Activated naive CD4-positive, alpha-beta T cell treated with anti-CD3 and anti-CD28 coated beads, Interleukin-2, amount 10 ng/mL, durations not matched to agents 5 hours and 36 hours (primary cell): Measurements from ENCODE around the gene PBX3. TPM values are rescaled to one million over a fixed set of nuclear protein-coding genes. Genes with fewer than 3 reads are reported as not detected.

Experiments
- total RNA-seq, 2 experiments: library from RNA; stranded (reverse); gene quantifications; one replicate each; pipeline ENCODE4 v1.2.3, GENCODE V29; 2021

PBX3 gene
- total RNA-seq: 10 to 100 TPM; 17.3 to 18.0 TPM

GRCh38 chr9:125747053-125747764 lies at the start of gene PBX3:
Gene PBX3, plus strand, starts transcription at chr9:125747373.

DNA sequence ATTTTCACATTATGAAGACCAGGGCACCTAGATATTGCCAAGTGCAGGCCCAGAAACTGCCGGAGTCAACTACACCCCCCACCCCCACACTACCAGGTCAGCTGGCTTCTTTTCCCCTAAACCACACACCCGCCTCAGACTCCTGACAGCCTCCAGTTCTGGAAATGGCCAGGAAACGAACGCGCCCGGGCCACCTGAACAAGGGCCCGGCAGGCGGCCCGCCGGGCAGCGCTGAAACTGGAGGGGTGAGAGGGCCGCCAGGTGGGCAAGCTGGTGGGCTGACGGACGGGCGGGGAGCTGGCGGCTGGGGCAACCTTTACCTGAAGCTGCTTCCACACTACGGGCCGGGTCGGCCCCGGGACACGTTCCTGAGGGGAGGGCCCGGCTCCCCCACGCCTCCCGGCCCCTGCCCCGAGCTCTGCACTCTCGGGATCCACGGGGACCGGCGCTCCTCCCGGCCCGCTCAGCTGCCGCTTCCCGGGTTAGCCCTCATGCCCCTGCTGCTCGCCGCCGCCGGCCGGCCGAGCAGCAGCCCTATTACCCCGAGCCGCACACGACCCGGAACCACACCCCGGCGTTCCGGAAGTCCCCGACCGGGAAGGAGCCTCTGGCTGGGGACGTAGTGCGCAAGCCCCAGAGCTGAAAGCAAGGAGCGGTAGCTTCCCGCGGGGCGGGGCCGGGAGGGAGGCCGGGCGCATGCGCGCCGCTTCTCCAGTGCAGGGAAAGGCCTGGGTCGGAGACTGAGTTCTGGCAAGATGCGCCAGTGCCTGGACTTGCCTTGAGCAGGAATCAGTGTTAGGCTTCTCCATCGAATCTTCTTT lies 40.3 kb upstream of the PBX3 start, which contains the start of gene MAPKAP1:
MAPKAP1 (minus strand) TSS at position 558 of the 821 bp plus-strand sequence. CDS start 34,634 bp downstream, outside the sequence.

Other genes with a start within 250 kb of the PBX3 start
- gene MAPKAP1, start 40.2 kb upstream of the PBX3 start, total RNA-seq: 10 to 100 TPM; 48.2 to 49.0 TPM